Measurements from ENCODE around the gene AQR. TPM values are rescaled to one million over a fixed set of nuclear protein-coding genes. Genes with fewer than 3 reads are reported as not detected.

AQR gene
- total and polyA plus RNA-seq, 2 of the 4 experiments (the other 2 are of a cell fraction), result 17.9 to 29.6 TPM

DNA sequence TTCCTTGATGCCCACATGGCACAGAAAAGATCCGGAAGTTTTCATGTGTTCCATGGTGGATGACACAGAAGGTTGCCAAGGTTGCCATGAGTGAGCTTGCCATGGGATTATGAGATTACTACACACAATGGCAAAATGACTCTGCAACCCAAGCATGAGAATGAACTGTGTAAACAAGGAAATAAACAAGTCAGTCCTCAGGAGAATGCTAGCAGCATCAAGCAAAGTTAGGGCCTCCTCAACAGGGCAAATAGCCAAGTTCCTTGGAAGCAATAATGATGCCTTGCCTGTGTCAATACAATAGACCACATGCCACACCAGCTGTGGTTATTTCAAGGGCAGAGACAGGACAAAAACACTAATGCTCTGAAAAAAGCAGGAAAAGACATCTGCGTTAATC lies 41.8 kb downstream of the AQR start:
- Histone ChIP-seq H2BK15ac (ENCODE audit: low read depth, low read length) (no peak overlapping the region), H3K9ac (ENCODE audit: low read depth, low read length) (no peak overlapping the region), H2BK5ac (ENCODE audit: low read depth, low read length, poor library complexity, severe bottlenecking) (no peak overlapping the region), H2BK120ac (ENCODE audit: low read depth, low read length) (no peak overlapping the region), H3K4me3 (ENCODE audit: insufficient read depth, low read depth, low read length) (no peak overlapping the region), H3K4ac (ENCODE audit: low read depth, low read length) (no peak overlapping the region), H4K8ac (ENCODE audit: low read depth in 2 of 2, low read length in 2 of 2) (no peak overlapping the region), H4K20me1 (ENCODE audit: insufficient read depth, low read length) (no peaks in the 10 kb centered on the region), H3K9me3 (ENCODE audit: control insufficient read depth, insufficient read depth, low read length) (no peaks in the 10 kb centered on the region), H3K9me1 (ENCODE audit: insufficient read depth, low read length) (no peaks in the 10 kb centered on the region), H3K36me3 (ENCODE audit: control insufficient read depth, insufficient read depth, low read length) (peaks cover 24% of the 10 kb centered on the region), H3K27me3 (ENCODE audit: control insufficient read depth, insufficient read depth, low read length) (no peaks in the 10 kb centered on the region), H3K18ac (ENCODE audit: low read depth, low read length) (no peak overlapping the region), H2AK9ac (replicated peaks; ENCODE audit: low read depth, low read length, poor library complexity) (no peak overlapping the region), H4K91ac (ENCODE audit: insufficient read depth, low read depth, low read length) (no peak overlapping the region), H3K27ac (ENCODE audit: insufficient read depth, low read length) (no peak overlapping the region), H2AK5ac (ENCODE audit: low read depth, low read length) (no peak overlapping the region), H3K4me2 (ENCODE audit: low read depth, low read length) (no peak overlapping the region), H3K23ac (ENCODE audit: low read depth, low read length) (no peak overlapping the region), H4K5ac (ENCODE audit: low read depth, low read length) (no peak overlapping the region), H3K4me1 (ENCODE audit: control insufficient read depth, insufficient read depth, low read length) (no peaks in the 10 kb centered on the region), H3K14ac (replicated peaks; ENCODE audit: low read depth, low read length) (no peak overlapping the region), H3K79me1 (ENCODE audit: low read depth in 1 of 2, low read length in 2 of 2) (peaks cover 4 to 5% of the 10 kb centered on the region in 2 experiments; a peak in 2 of 4 replicates), H2AFZ (replicated peaks; ENCODE audit: low read length, poor library complexity) (no peak overlapping the region), H3K56ac (ENCODE audit: extremely low read depth, insufficient read depth, low read length) (no peak overlapping the region), H2BK20ac (ENCODE audit: low read depth, low read length) (no peak overlapping the region)
- TF ChIP-seq FOS (IDR thresholded peaks at IDR 0.05; ENCODE audit: low read depth, low read length) (no peak), RAD21 (IDR thresholded peaks at IDR 0.05; ENCODE audit: low read length) (no peak), NFE2L2 (IDR thresholded peaks at IDR 0.05; ENCODE audit: low read depth, low read length) (no peak), POLR2A (IDR thresholded peaks at IDR 0.05; ENCODE audit: low read depth, low read length) (no peak), RCOR1 (IDR thresholded peaks at IDR 0.05; ENCODE audit: insufficient replicate concordance, low read length) (no peak), MXI1 (IDR thresholded peaks at IDR 0.05; ENCODE audit: borderline replicate concordance, low read depth, low read length) (no peak), MAZ (IDR thresholded peaks at IDR 0.05; ENCODE audit: borderline replicate concordance, low read depth, low read length) (no peak), CEBPB (IDR thresholded peaks at IDR 0.05; ENCODE audit: low read depth, low read length) (no peak), SMC3 (IDR thresholded peaks at IDR 0.05; ENCODE audit: low read depth, low read length) (no peak), BHLHE40 (IDR thresholded peaks at IDR 0.05; ENCODE audit: low read depth, low read length) (no peak), RFX5 (IDR thresholded peaks at IDR 0.05; ENCODE audit: low read depth, low read length) (no peak), CHD1 (IDR thresholded peaks at IDR 0.05; ENCODE audit: low read depth, low read length) (no peak), MAFK (IDR thresholded peaks at IDR 0.05; ENCODE audit: low read depth, low read length) (no peak)
- TF ChIP-seq, protein P1, sequence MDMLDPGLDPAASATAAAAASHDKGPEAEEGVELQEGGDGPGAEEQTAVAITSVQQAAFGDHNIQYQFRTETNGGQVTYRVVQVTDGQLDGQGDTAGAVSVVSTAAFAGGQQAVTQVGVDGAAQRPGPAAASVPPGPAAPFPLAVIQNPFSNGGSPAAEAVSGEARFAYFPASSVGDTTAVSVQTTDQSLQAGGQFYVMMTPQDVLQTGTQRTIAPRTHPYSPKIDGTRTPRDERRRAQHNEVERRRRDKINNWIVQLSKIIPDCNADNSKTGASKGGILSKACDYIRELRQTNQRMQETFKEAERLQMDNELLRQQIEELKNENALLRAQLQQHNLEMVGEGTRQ (IDR thresholded peaks at IDR 0.05; ENCODE audit: low read depth, low read length), result no peak
- TF ChIP-seq, protein P2, sequence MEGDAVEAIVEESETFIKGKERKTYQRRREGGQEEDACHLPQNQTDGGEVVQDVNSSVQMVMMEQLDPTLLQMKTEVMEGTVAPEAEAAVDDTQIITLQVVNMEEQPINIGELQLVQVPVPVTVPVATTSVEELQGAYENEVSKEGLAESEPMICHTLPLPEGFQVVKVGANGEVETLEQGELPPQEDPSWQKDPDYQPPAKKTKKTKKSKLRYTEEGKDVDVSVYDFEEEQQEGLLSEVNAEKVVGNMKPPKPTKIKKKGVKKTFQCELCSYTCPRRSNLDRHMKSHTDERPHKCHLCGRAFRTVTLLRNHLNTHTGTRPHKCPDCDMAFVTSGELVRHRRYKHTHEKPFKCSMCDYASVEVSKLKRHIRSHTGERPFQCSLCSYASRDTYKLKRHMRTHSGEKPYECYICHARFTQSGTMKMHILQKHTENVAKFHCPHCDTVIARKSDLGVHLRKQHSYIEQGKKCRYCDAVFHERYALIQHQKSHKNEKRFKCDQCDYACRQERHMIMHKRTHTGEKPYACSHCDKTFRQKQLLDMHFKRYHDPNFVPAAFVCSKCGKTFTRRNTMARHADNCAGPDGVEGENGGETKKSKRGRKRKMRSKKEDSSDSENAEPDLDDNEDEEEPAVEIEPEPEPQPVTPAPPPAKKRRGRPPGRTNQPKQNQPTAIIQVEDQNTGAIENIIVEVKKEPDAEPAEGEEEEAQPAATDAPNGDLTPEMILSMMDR (conservative IDR thresholded peaks at IDR 0.05; ENCODE audit: low read depth, low read length), result no peak
- TF ChIP-seq, protein P3, sequence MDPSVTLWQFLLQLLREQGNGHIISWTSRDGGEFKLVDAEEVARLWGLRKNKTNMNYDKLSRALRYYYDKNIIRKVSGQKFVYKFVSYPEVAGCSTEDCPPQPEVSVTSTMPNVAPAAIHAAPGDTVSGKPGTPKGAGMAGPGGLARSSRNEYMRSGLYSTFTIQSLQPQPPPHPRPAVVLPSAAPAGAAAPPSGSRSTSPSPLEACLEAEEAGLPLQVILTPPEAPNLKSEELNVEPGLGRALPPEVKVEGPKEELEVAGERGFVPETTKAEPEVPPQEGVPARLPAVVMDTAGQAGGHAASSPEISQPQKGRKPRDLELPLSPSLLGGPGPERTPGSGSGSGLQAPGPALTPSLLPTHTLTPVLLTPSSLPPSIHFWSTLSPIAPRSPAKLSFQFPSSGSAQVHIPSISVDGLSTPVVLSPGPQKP (IDR thresholded peaks at IDR 0.05; ENCODE audit: borderline replicate concordance, low read depth, low read length), result no peak
- dilution Hi-C loops (cut with HindIII; ENCODE audit: low sequenced_read_pairs, unreplicated experiment), result no loop called here
- no peak for DNase-seq
- in situ Hi-C loops (cut with MboI; ENCODE audit: low sequenced_read_pairs), result no loop called here
- POLR2A ChIA-PET (ENCODE audit: unreplicated experiment), result no interaction called here
- intact Hi-C loops (cut with micrococcal nuclease), result no loop called here
- no CpG with 5 or more reads among the region's 2 CpGs for WGBS, 2 experiments (ENCODE audit: extremely low coverage in 2 of 2, insufficient read length in 1 of 2)
- BruUV-seq (replicated peaks), result no TSS peak
- CTCF ChIA-PET, result interaction anchor here (1.0 kb wide), 1 partner anchor 317 kb away, joined by 4 read pairs; no protein-coding TSS in a partner anchor
- ATAC-seq (ENCODE audit: low read depth), result no peak

All from IMR-90 (cell line).